Measurements from ENCODE around the gene ZNF582. TPM values are rescaled to one million over a fixed set of nuclear protein-coding genes. Genes with fewer than 3 reads are reported as not detected.

Gene ZNF582
- total RNA-seq: 1.2 TPM

GRCh38 chr19:56393119-56394012 is at the start of gene ZNF582:
ZNF582 (minus strand) TSS chr19:56393534; CDS start chr19:56391752, 1,782 bp downstream.
- ATAC-seq: peak; percentile 99
- peak; percentile 92 for DNase-seq (ENCODE audit: low spot score)

- ATAC-seq (no peak), DNase-seq (ENCODE audit: low spot score) (no peak)
Measured at GRCh38 chr19:56441206-56441792, 48.0 kb upstream of the ZNF582 start.

GRCh38 chr19:56423985-56424353 is 30.6 kb upstream of the ZNF582 start:
- no peak for ATAC-seq
- DNase-seq (ENCODE audit: low spot score): no peak

- ATAC-seq (no peak), DNase-seq (ENCODE audit: low spot score) (no peak)
Measured at GRCh38 chr19:56423276-56423984, 30.1 kb upstream of the ZNF582 start.

GRCh38 chr19:56405062-56405461 is 11.7 kb upstream of the ZNF582 start:
- DNase-seq (ENCODE audit: low spot score) (no peak), ATAC-seq (no peak)

GRCh38 chr19:56404705-56405056 is 11.3 kb upstream of the ZNF582 start:
- DNase-seq (ENCODE audit: low spot score) (no peak), ATAC-seq (no peak)

- peak; percentile 96 for ATAC-seq
- DNase-seq (ENCODE audit: low spot score): peak; percentile 98
Measured at GRCh38 chr19:56403764-56404704, 10.7 kb upstream of the ZNF582 start, which contains the start of gene ZNF583. ZNF583 (plus strand) TSS chr19:56404332; CDS start chr19:56407115, 2,783 bp downstream.

- ATAC-seq (no peak), DNase-seq (ENCODE audit: low spot score) (no peak)
Measured at GRCh38 chr19:56403261-56403660, 9.9 kb upstream of the ZNF582 start.

GRCh38 chr19:56400485-56400884 is 7.2 kb upstream of the ZNF582 start:
- no peak for ATAC-seq
- DNase-seq (ENCODE audit: low spot score): no peak

- no peak for DNase-seq (ENCODE audit: low spot score)
- no peak for ATAC-seq
Measured at GRCh38 chr19:56398809-56399208, 5.5 kb upstream of the ZNF582 start.

GRCh38 chr19:56383826-56384605 is 9.3 kb downstream of the ZNF582 start:
- no peak for DNase-seq (ENCODE audit: low spot score)
- ATAC-seq: no peak

GRCh38 chr19:56377105-56377924 is 16.0 kb downstream of the ZNF582 start:
- ATAC-seq: no peak

GRCh38 chr19:56372281-56372680 is 21.1 kb downstream of the ZNF582 start:
- ATAC-seq: no peak
- DNase-seq (ENCODE audit: low spot score): no peak

More at GRCh38 chr19:56377105-56377924, 16.0 kb downstream of the ZNF582 start:
- no peak for DNase-seq (ENCODE audit: low spot score)

GRCh38 chr19:56369886-56370676 is 23.3 kb downstream of the ZNF582 start:
- no peak for ATAC-seq
- DNase-seq (ENCODE audit: low spot score): no peak

- peak; percentile 98 for ATAC-seq
- peak; percentile 90 for DNase-seq (ENCODE audit: low spot score)
Measured at GRCh38 chr19:56367829-56368711, 25.3 kb downstream of the ZNF582 start.

GRCh38 chr19:56360841-56361240 is 32.5 kb downstream of the ZNF582 start:
- ATAC-seq (no peak), DNase-seq (ENCODE audit: low spot score) (no peak)

GRCh38 chr19:56356944-56357343 is 36.4 kb downstream of the ZNF582 start:
- ATAC-seq (no peak), DNase-seq (ENCODE audit: low spot score) (no peak)

All from left lobe of liver (tissue), 2 donors.